ENCODE measurements around the gene FRMPD4.

DNA sequence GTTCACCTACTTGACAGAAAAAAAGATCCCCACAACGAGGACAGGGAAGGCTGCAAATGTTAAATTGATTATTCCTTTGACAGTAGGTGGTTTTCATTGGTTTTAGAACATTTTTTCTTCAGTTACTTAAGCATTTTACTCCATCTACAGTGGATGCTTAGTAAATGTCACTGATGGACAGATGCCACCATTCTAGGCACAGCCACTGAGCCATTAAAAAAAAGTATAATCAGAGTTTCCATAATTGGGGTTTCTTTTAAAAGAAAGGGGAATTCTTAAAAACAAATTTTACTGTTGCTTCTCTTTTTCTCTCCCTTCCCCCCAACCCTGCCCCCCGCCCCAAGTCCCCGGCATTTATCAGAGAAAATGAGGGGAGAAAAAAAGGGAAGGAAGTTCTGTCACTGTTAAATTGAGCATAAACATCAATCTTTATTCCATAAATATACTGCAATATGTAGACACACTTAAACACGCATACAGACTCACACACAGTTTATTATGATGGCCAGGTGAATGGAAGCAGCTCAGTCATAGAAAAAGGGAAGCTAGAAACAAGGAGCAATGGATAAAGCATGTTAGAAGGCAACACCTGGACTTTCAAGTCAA lies 573.3 kb downstream of the FRMPD4 start:
- TF ChIP-seq POLR2AphosphoS5 (IDR thresholded peaks at IDR 0.05; ENCODE audit: low read depth), result no peak
- TF ChIP-seq, protein P1, sequence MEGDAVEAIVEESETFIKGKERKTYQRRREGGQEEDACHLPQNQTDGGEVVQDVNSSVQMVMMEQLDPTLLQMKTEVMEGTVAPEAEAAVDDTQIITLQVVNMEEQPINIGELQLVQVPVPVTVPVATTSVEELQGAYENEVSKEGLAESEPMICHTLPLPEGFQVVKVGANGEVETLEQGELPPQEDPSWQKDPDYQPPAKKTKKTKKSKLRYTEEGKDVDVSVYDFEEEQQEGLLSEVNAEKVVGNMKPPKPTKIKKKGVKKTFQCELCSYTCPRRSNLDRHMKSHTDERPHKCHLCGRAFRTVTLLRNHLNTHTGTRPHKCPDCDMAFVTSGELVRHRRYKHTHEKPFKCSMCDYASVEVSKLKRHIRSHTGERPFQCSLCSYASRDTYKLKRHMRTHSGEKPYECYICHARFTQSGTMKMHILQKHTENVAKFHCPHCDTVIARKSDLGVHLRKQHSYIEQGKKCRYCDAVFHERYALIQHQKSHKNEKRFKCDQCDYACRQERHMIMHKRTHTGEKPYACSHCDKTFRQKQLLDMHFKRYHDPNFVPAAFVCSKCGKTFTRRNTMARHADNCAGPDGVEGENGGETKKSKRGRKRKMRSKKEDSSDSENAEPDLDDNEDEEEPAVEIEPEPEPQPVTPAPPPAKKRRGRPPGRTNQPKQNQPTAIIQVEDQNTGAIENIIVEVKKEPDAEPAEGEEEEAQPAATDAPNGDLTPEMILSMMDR (conservative IDR thresholded peaks at IDR 0.05; ENCODE audit: low read depth in 2 of 2), result no peak
- TF ChIP-seq, protein P2, sequence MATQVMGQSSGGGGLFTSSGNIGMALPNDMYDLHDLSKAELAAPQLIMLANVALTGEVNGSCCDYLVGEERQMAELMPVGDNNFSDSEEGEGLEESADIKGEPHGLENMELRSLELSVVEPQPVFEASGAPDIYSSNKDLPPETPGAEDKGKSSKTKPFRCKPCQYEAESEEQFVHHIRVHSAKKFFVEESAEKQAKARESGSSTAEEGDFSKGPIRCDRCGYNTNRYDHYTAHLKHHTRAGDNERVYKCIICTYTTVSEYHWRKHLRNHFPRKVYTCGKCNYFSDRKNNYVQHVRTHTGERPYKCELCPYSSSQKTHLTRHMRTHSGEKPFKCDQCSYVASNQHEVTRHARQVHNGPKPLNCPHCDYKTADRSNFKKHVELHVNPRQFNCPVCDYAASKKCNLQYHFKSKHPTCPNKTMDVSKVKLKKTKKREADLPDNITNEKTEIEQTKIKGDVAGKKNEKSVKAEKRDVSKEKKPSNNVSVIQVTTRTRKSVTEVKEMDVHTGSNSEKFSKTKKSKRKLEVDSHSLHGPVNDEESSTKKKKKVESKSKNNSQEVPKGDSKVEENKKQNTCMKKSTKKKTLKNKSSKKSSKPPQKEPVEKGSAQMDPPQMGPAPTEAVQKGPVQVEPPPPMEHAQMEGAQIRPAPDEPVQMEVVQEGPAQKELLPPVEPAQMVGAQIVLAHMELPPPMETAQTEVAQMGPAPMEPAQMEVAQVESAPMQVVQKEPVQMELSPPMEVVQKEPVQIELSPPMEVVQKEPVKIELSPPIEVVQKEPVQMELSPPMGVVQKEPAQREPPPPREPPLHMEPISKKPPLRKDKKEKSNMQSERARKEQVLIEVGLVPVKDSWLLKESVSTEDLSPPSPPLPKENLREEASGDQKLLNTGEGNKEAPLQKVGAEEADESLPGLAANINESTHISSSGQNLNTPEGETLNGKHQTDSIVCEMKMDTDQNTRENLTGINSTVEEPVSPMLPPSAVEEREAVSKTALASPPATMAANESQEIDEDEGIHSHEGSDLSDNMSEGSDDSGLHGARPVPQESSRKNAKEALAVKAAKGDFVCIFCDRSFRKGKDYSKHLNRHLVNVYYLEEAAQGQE (IDR thresholded peaks at IDR 0.05; ENCODE audit: unreplicated experiment), result no peak
- TF ChIP-seq, protein P3, sequence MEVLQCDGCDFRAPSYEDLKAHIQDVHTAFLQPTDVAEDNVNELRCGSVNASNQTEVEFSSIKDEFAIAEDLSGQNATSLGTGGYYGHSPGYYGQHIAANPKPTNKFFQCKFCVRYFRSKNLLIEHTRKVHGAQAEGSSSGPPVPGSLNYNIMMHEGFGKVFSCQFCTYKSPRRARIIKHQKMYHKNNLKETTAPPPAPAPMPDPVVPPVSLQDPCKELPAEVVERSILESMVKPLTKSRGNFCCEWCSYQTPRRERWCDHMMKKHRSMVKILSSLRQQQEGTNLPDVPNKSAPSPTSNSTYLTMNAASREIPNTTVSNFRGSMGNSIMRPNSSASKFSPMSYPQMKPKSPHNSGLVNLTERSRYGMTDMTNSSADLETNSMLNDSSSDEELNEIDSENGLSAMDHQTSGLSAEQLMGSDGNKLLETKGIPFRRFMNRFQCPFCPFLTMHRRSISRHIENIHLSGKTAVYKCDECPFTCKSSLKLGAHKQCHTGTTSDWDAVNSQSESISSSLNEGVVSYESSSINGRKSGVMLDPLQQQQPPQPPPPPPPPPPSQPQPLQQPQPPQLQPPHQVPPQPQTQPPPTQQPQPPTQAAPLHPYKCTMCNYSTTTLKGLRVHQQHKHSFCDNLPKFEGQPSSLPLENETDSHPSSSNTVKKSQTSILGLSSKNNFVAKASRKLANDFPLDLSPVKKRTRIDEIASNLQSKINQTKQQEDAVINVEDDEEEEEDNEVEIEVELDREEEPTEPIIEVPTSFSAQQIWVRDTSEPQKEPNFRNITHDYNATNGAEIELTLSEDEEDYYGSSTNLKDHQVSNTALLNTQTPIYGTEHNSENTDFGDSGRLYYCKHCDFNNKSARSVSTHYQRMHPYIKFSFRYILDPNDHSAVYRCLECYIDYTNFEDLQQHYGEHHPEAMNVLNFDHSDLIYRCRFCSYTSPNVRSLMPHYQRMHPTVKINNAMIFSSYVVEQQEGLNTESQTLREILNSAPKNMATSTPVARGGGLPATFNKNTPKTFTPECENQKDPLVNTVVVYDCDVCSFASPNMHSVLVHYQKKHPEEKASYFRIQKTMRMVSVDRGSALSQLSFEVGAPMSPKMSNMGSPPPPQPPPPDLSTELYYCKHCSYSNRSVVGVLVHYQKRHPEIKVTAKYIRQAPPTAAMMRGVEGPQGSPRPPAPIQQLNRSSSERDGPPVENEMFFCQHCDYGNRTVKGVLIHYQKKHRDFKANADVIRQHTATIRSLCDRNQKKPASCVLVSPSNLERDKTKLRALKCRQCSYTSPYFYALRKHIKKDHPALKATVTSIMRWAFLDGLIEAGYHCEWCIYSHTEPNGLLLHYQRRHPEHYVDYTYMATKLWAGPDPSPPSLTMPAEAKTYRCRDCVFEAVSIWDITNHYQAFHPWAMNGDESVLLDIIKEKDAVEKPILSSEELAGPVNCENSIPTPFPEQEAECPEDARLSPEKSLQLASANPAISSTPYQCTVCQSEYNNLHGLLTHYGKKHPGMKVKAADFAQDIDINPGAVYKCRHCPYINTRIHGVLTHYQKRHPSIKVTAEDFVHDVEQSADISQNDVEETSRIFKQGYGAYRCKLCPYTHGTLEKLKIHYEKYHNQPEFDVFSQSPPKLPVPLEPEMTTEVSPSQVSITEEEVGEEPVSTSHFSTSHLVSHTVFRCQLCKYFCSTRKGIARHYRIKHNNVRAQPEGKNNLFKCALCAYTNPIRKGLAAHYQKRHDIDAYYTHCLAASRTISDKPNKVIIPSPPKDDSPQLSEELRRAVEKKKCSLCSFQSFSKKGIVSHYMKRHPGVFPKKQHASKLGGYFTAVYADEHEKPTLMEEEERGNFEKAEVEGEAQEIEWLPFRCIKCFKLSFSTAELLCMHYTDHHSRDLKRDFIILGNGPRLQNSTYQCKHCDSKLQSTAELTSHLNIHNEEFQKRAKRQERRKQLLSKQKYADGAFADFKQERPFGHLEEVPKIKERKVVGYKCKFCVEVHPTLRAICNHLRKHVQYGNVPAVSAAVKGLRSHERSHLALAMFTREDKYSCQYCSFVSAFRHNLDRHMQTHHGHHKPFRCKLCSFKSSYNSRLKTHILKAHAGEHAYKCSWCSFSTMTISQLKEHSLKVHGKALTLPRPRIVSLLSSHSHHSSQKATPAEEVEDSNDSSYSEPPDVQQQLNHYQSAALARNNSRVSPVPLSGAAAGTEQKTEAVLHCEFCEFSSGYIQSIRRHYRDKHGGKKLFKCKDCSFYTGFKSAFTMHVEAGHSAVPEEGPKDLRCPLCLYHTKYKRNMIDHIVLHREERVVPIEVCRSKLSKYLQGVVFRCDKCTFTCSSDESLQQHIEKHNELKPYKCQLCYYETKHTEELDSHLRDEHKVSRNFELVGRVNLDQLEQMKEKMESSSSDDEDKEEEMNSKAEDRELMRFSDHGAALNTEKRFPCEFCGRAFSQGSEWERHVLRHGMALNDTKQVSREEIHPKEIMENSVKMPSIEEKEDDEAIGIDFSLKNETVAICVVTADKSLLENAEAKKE (CRISPR knock-in tag; IDR thresholded peaks at IDR 0.05), result no peak
- no peak for TF ChIP-seq EZH2 (IDR thresholded peaks at IDR 0.05; ENCODE audit: low read depth, unreplicated experiment)
- no peak for TF ChIP-seq ZNF331 (CRISPR knock-in tag; IDR thresholded peaks at IDR 0.05; ENCODE audit: low read depth)
- TF ChIP-seq JUNB (IDR thresholded peaks at IDR 0.05; ENCODE audit: unreplicated experiment), result no peak

Data from GM23338 (cell line).